ENCODE results near the gene KCNJ1.

KCNJ1 gene

DNA sequence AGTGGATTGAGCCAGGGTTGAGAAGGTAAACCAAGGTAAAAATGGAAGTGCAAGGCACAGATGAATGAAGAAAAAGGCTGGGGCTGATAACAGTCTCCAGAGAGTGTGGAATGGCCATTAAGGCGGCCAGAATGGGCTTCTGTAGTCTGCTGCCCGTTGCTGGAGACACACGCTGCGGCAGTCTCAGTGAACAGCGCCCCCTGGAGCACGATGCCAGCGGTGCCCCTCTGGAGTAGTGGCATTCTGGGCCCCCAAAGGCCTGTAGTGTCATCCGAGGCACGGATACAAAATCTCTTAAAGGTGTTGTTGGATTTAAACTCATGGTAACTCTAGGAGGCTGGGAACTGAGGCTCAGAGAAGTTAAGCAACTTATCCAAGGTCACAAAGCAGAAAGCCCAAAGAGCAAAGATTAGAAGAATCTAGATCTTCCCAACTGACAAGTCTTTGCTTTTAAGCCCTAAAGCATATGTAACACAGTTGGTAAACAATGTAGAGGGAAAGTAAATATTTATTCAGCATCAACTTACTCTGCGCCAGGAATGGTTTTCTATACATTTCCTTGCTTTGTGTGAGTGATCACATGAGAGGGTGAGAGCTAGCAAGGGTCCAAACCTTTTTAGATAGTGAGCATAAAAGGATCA, 18.2 kb downstream of the KCNJ1 start:
- peak; percentile 16 for DNase-seq (ENCODE audit: low read depth, low spot score)

DNA sequence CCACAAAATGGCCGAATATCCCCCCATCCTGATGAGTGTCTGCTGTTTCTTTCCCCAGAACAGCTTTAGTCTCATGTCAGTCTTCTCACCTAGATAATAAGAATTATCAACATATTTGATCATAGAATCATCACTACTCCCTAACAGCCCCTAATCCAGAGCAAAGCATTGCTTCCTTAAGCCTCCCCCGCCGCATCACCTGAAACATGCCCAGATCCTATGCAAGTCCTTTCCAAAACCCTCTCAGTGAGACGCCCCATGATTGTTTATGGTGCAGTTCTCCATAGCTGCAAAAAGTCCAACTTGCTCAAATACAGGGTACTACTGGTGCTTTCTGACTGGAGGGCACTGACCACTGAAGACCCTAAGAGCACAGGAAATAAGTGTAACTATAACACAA, 20.1 kb downstream of the KCNJ1 start:
- DNase-seq (ENCODE audit: low read depth, low spot score), result no peak

DNA sequence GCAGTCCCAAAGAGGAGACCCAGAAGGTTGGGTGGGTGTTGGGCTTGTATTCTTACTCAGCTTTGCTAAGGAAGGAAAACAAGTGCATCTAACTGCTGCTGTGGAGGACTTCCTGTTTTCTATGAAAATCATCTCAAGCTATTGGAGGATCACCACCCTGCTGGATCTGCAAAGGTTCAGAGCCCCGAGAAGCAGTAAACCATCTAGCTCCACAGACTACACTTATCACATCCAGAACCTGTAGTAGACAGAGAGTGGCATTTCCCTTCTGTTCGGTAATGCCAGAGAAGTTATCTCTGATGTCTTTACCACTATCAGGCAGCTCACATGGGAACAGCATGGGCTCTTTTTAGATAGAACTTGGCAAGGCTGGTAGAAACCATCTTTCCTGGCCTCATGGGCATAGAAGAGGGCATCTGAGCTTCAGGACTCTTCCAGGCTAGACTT, 21.7 kb downstream of the KCNJ1 start:
- DNase-seq (ENCODE audit: low read depth, low spot score), result no peak

DNA sequence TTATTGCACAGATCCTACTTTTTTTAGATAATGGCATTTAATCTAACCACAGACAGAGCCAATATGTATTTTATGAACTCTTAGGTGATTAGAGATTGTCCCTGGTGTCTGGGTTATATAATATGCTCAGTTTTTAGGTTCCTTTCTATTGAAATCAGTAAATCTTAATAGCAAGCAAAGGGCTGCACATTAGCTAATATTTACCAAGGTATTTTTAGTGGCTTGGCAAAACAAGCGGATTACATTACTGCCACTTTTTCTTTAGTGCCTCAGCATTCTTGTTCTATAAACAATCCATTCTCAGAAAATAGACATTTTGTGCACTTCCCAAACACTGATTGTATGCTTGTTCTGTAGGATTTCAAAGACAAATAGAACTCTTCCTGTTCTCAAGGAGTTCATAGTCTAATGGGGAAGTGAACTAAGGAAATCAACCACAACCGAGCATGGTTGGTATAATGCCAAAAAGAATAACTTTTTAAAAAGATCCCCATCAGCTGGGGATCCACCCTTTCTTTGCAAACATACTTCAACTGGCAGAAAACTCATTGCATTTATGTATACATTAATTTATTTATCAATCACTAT, 23.8 kb downstream of the KCNJ1 start:
- DNase-seq (ENCODE audit: low read depth, low spot score), result no peak

DNA sequence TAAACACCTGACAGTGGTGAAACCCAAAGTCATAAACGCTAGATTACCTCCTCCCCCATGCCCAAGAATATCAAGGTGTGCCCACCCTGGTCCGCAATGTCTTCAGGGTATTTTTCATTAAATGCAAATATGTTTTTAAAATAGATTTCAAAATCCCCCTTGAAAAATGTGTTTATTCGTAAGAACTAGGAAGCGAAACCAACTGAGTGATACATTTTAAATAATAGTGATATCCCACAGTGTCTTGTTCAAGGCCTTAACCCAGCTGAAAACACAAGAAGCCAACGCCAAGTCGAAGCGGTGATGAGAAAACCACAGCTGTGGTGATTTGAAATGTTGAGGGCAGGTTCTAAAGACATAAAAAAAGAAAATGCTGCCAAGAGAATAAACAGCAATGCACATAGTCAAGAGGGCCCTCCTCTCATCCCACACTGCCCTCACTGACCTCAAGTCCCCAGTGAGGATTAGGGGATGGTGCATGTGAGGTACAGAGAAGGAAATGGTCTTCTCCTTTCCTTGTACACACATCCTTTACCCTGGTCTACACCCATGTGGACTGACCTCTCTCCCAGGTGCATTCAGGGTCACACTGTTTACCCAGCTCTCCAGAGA, 25.5 kb downstream of the KCNJ1 start:
- DNase-seq (ENCODE audit: low read depth, low spot score), result no peak

DNA sequence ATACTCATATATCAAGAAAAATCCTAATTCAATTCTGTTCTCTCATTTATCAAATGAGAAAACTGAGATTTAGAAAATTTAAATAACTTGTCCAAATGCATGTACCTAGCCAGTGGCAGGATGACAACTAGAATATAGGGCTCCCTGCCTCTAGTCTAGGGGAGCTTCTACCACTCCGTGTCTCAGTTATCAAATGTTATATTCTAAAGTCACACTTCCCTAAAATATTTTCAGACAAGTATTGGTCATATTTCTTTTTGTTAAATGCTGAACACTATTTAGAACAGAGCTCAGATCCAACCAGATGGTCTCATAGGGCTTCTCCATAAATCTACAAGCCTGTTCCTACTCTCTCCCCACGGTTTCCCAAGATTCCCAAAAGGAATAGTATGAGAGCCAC, 26.3 kb downstream of the KCNJ1 start:
- no peak for DNase-seq (ENCODE audit: low read depth, low spot score)

DNA sequence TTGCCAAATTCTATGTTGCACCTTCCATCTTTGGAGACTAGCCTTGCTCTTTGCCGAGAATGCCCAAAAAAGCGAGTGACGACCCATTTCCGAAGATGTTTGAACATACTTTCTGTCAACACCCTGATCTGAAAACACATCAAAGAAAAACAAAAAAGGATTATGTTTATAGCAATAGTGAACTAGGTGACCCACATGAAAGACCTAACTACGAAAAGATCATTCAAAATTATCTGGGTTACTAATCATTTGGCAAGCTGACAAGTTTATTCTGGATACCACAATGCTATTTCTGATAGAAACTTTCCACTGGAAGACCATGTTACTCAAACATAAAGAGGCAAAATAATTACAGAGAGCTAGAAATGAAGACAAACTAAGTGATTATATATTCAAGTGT, 27.0 kb downstream of the KCNJ1 start:
- DNase-seq (ENCODE audit: low read depth, low spot score), result no peak

DNA sequence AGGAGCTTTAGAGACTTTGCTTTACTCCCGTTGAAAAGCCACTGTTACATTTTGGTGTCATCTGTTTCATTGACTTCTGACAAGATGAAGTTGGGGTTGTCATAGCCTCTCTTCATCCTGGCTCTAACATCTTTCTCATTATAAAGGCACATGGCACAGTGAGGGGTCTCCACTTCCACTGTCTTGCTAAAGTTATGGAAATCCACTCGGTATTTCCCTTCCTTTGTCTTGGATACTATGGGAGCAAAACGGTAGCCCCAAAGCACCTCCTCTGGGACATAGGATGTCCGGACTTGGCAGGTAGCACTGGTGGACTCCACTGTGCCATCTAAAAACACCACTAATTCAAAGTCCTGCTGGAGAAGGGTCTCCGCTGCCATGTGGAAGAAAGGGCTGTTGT, 28.0 kb downstream of the KCNJ1 start:
- no peak for DNase-seq (ENCODE audit: low read depth, low spot score)

DNA sequence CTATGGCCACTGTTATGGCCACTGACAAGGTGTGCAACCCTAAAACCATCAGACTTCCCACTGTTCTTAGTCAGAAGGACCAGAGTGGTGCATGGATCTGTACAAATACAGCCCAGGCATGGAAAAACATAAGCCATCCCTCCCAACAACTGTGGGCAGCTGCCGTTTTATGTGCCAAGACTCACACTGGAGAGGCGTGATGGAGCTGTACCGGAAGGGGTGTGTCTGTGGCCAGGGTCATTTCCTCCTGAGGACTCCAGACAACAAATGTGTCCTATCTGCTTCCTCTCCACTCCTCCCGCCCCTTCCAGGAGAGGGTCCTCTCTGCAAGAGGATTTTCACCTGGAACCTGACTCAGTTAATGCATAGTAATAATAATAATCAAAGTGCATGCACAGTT, 29.5 kb downstream of the KCNJ1 start:
- DNase-seq (ENCODE audit: low read depth, low spot score), result no peak

DNA sequence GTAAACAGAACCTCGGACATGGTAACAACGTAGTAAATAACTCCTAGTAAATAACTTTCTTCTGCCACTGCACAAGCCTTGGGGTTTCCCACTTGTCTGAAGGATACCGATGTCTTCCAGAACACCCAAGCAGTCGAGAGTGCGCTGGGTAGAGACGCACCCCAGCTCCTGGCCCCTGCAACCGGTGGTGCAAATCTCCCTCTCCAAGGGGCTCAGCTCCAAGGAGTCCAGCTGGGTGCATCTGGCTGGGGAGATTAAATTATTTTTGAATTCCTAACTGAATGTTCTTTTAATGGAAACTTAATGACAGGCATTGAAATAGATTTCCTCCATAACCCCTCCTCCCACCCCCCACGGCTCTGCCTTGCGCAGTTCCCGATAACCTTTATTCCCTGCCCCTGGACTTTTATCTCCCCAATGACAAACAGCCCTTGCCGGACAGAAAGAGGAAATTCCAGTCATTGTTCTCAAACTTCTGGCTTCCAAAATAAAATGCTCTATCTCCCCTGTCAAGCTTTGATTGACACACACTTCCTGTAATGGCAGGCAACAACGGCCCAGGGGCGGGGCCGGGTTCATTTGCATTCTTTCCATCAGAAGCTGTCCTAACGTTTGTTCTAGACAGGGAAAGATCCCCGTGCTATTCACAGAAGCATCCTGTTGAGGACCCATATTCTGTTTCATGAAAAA, 31.2 kb downstream of the KCNJ1 start:
- DNase-seq (ENCODE audit: low read depth, low spot score), result no peak

DNA sequence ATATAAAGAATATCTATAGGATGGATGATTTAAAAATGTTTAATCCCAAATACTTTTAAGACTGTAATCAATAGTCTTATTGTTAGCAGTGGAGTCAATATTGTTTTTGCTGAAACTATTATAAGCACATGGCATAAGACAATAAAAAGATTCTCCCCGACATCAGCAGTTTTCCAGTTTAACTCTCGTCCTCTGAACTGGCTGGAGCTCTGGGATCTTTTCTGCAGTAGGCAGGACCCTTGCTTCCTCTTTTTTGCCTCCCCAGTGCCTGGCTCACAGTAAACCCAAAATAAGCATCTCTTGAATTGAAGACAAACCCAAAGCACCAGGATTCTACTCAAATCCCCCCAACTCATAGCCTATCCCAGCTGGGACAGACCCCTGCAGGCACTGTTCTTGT, 32.9 kb downstream of the KCNJ1 start:
- DNase-seq (ENCODE audit: low read depth, low spot score), result no peak

DNA sequence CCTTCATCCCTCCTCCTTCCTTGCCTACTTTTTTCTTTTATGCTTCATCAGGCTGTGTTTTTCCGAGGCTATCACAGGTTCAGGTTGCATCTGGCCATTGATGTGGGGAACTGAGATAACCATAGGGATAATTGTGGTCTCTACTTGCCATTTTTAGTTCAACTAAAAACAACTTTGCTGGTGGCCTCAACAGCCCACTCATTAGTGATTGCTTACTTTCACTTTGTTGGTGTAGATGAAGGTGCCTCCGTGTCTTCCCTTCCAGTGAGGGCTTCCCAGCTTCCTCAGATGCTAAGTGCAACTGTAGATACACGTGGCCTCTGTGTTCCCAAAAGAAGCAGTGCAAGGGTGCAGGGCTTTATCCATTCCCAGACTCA, 35.0 kb downstream of the KCNJ1 start:
- DNase-seq (ENCODE audit: low read depth, low spot score), result no peak

DNA sequence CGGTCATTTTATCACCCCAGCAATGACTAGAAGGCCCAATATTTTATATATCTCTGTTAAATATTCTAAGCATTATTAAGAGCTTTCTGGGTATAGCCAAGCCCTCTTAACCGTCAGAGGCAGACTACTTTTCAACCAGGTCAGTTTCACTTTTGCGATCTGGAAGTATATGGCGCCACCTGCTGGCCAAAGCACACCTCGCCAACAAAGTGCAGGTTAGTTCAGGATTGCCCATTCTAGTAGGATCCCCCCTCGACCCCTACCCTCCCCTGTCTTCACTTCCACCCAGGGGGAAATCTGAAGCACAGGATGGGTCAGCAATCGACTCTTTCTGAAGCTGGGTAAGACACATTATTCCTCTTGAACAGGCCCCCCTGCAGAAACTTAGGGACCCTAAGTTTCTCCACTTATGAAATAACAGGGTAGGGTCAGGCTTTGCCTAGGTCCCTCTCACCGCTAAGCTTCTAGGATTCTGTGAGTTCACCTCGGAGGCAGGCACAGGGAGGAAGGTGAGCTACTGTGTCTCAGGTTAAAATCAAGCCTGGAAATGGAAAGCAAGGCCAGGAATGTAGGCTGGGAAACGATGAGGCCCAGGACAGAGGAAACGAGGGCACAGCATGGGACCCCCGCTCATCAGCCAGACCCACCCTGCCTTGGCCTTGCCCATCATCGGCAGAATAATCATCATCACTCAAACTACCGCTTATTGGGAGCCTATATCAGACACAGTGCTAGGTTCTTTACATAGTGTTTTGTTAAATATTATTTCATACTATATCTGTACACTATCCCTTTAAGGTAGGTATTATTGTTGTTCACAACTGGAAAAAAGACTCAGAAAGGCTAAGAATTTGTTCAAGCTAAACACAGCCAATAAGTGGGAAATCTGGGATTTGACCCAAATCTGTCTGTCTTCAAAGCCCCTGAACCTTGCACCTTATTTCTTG, 35.6 kb downstream of the KCNJ1 start:
- peak; percentile 74 for DNase-seq (ENCODE audit: low read depth, low spot score)

DNA sequence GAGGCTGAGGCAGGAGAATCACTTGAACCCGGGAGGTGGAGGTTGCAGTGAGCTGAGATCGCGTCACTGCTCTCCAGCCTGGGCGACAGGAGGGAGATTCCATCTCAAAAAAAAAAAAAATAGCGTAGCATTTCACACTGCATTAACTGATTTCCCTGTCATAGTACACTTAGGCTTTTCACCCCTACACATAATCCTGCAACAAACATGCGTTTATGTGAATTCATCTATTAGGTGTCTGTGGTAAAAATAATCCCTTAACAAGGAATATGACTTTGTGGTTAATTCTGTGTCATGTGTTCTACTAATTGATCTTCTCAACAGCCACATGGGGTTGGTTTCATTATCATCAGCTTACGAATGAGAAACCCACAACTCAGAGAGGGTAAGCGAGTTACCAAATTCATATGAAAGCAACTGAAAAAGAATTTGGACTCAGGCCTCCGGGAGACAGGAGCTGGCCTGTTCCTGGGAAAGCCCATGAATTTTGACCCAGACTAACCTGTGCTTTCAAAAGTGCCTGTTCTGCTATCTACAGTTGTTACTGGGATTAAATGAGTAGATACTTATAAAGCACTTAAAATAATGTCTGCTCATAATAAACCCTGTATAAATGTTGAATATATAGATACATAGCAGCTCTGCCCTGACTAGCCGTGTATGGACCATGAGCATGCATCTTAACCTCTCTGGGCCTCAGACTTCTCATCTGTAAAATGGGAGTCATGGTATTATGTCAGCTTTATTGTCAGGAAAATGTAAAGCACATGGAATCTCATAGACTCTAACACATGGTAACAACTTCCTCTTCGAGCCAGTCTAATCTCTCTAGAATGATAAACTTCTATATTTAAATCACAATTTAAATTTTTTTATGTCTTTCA, 36.6 kb downstream of the KCNJ1 start:
- DNase-seq (ENCODE audit: low read depth, low spot score), result no peak

DNA sequence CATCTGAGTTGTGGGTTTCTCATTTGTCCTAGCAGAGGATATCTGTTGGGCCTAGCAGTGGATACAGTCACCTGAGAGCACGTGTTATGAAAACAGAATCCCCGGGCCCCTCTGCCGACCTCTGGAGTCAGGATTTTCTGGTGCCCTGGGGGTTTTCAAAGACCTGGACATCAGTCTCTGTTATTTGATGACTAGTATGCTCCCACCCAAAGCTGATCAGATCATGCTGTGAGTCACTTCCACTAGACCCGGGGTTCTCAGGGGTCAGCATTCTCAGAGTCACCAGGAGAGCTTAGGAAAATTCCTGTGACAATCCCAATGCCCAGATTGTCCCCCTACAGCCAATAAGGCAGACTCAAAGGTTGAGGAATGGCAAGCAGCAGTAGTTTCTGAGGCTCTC, 38.7 kb downstream of the KCNJ1 start:
- no peak for DNase-seq (ENCODE audit: low read depth, low spot score)

DNA sequence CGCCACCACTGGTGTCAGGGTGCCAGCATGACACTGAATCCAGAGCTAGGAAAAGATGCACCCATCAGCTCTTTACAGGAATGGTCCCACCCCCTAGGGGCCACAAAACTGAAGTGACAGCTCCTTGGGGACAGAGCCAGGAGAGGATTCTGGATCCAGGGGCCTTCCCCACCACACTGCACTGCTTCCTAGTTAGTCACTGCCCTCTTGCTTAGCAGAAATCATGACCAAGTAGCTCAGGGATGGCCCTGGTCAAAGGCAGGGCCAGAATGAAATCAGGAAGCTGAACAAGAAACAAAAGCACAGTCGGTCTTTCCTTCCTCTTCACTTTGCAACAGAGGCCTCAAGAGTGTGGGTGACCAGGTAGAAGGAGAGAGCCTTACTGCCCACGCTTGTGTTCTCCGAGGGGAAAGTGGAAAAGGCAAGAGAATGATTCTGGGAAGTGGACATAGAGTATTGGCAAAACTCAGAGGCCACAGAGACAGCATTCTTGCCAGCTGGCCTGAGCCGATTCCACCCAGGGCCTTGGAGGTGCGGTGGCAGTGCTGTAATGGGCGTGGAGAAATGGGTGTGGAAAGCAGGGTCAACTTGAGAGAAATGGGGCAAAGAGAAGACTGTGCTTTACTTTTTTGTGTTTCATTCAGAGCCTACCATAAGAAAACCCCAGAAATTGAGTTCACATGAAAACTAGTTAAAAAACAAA, 39.8 kb downstream of the KCNJ1 start:
- DNase-seq (ENCODE audit: low read depth, low spot score), result no peak

DNA sequence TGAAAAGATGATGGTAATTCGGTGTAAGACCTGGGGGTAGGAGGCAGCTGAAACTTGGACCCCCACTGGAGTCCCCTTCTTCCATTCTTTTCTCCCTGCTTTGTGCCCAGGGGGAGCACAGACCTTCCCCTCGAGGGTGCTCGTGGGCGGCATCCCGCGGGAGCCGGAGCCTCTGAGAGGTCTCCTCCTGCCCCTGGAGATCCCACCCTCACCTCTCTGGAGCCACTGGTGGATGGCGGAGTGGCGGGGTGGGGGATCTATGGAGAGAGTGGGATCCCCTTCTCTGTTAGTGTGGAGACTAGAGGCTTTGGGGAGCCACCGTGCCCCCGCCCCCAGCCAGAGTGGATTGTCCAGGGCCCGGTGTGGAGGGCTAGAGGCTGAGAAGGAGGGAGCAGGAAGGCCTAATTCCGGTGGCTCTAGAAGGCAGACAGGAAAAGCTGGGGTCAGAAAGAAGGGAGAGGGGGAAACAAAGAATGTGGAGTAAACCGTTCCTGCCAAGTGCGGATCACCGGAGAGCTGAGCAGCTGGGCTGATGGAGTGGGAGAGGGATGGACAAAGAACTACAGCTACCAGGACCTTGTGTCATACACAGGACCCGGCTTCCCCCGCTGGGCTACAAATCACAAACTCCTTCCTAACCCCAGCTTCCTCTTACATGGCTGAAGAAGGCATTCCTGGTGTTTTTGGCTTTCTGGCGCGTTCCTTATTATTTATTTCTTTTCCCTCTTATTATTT, 41.9 kb downstream of the KCNJ1 start:
- DNase-seq (ENCODE audit: low read depth, low spot score), result no peak

DNA sequence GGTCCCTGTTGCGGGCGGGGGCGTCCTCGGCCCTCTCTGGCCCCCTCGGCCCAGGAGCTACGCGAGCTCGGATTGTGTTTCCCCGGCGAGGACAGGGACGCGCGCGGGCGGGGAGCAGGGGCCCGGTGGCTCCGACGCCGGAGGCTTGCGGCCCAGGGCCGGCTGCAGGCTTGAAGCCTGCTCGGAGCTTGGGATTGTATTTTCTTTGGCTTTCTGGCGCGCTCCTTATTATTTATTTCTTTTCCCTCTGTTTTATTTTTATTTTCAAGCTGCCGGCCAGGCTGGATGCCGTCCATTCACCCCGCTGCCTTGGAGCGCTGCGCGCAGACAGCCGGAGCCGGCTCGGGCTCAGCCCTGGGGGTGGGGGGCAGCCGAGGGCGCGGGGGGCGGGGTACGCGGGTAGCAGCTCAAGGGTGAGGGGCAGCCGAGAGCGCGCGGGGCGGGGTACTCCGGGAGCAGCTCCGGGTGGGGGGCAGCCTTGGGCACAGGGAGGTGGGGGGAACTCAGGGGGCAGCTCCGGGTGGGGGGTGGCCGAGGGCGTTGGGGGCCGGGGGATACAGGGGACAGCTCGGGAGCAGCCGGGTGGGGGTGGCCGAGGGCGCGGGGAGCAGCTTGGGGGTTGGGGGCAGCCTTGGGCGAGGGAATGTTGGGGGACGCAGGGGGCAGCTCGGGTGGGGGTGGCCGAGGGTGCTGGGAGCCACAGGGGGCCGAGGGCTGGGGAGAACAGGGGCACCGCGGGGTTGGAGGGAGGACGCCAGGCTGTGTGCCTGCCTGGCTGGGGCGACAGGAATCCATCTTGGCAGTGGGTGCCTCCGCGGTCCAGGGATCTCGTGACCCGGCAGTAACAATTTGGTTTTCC, 42.7 kb downstream of the KCNJ1 start:
- no peak for DNase-seq (ENCODE audit: low read depth, low spot score)
